ENCODE data around the gene CWF19L1. TPM values are rescaled to one million over a fixed set of nuclear protein-coding genes. Genes with fewer than 3 reads are reported as not detected.

Gene CWF19L1
- total and polyA plus RNA-seq, 4 donors: 20.5 to 30.0 (median 24.5) TPM

GRCh38 chr10:100204370-100204769 is 63.1 kb downstream of the CWF19L1 start:
- ATAC-seq (ENCODE audit: insufficient read depth, low FRiP score) (no peak), DNase-seq (no peak)
- no peak overlapping the region for H3K27ac ChIP-seq (ENCODE audit: low read depth in 1 of 2, low read length in 1 of 2)
- WGBS, 2 donors: 98 to 100% methylated on average over 2 of the region's 2 CpGs
- H3K4me1 ChIP-seq (ENCODE audit: control insufficient read depth in 5 of 5, insufficient read depth in 5 of 5, low read length in 5 of 5): no peaks in the 10 kb centered on the region
- H3K36me3 ChIP-seq (ENCODE audit: control insufficient read depth in 4 of 4, insufficient read depth in 4 of 4, low read length in 4 of 4): peaks cover 12 to 37% (median 26%) of the 10 kb centered on the region in 4 donors
- no peaks in the 10 kb centered on the region for H3K27me3 ChIP-seq (ENCODE audit: control insufficient read depth in 3 of 3, insufficient read depth in 3 of 3, low read length in 2 of 3)
- TF ChIP-seq CTCF (IDR thresholded peaks at IDR 0.05; ENCODE audit: control extremely low read depth, extremely low read depth): no peak
- no peak overlapping the region for H3K4me3 ChIP-seq
- H3K9ac ChIP-seq (ENCODE audit: insufficient read depth in 1 of 2, low read length in 2 of 2): no peak overlapping the region
- no peaks in the 10 kb centered on the region for H3K9me3 ChIP-seq (ENCODE audit: control insufficient read depth in 4 of 4, insufficient read depth in 3 of 4, low read length in 3 of 4)

GRCh38 chr10:100201549-100201948 is 65.9 kb downstream of the CWF19L1 start:
- Histone ChIP-seq H3K9me3 (ENCODE audit: control insufficient read depth in 4 of 4, insufficient read depth in 3 of 4, low read length in 3 of 4) (no peaks in the 10 kb centered on the region), H3K27ac (ENCODE audit: low read depth in 1 of 2, low read length in 1 of 2) (no peak overlapping the region), H3K36me3 (ENCODE audit: control insufficient read depth in 4 of 4, insufficient read depth in 4 of 4, low read length in 4 of 4) (peaks cover 14 to 39% (median 28%) of the 10 kb centered on the region in 4 donors), H3K4me3 (no peak overlapping the region), H3K4me1 (ENCODE audit: control insufficient read depth in 5 of 5, insufficient read depth in 5 of 5, low read length in 5 of 5) (no peaks in the 10 kb centered on the region), H3K9ac (ENCODE audit: insufficient read depth in 1 of 2, low read length in 2 of 2) (no peak overlapping the region), H3K27me3 (ENCODE audit: control insufficient read depth in 3 of 3, insufficient read depth in 3 of 3, low read length in 2 of 3) (no peaks in the 10 kb centered on the region)
- ATAC-seq (ENCODE audit: insufficient read depth, low FRiP score) (no peak), DNase-seq (no peak)
- TF ChIP-seq CTCF (IDR thresholded peaks at IDR 0.05; ENCODE audit: control extremely low read depth, extremely low read depth): no peak
- 95 to 98% methylated on average over 2 of the region's 2 CpGs for WGBS, 2 donors

- no peaks in the 10 kb centered on the region for H3K27me3 ChIP-seq (ENCODE audit: control insufficient read depth in 3 of 3, insufficient read depth in 3 of 3, low read length in 2 of 3)
- DNase-seq (no peak), ATAC-seq (ENCODE audit: insufficient read depth, low FRiP score) (no peak)
- H3K9me3 ChIP-seq (ENCODE audit: control insufficient read depth in 4 of 4, insufficient read depth in 3 of 4, low read length in 3 of 4): no peaks in the 10 kb centered on the region
- H3K36me3 ChIP-seq (ENCODE audit: control insufficient read depth in 4 of 4, insufficient read depth in 4 of 4, low read length in 4 of 4): peaks cover 16 to 47% (median 25%) of the 10 kb centered on the region in 4 donors
- no peak for TF ChIP-seq CTCF (IDR thresholded peaks at IDR 0.05; ENCODE audit: control extremely low read depth, extremely low read depth)
- H3K4me3 ChIP-seq: no peak overlapping the region
- WGBS, 2 donors: 88 to 90% methylated on average over 1 of the region's 1 CpG
- H3K27ac ChIP-seq (ENCODE audit: low read depth in 1 of 2, low read length in 1 of 2): no peak overlapping the region
- peaks cover 0 to 3% (median 0%) of the 10 kb centered on the region in 5 donors for H3K4me1 ChIP-seq (ENCODE audit: control insufficient read depth in 5 of 5, insufficient read depth in 5 of 5, low read length in 5 of 5)
- no peak overlapping the region for H3K9ac ChIP-seq (ENCODE audit: insufficient read depth in 1 of 2, low read length in 2 of 2)
Observed at GRCh38 chr10:100194711-100195110, 72.7 kb downstream of the CWF19L1 start.

- Histone ChIP-seq H3K4me3 (no peak overlapping the region), H3K9ac (ENCODE audit: insufficient read depth in 1 of 2, low read length in 2 of 2) (no peak overlapping the region), H3K4me1 (ENCODE audit: control insufficient read depth in 5 of 5, insufficient read depth in 5 of 5, low read length in 5 of 5) (peaks cover 0 to 3% (median under 1%) of the 10 kb centered on the region in 5 donors), H3K9me3 (ENCODE audit: control insufficient read depth in 4 of 4, insufficient read depth in 3 of 4, low read length in 3 of 4) (no peaks in the 10 kb centered on the region), H3K27me3 (ENCODE audit: control insufficient read depth in 3 of 3, insufficient read depth in 3 of 3, low read length in 2 of 3) (no peaks in the 10 kb centered on the region), H3K36me3 (ENCODE audit: control insufficient read depth in 4 of 4, insufficient read depth in 4 of 4, low read length in 4 of 4) (peaks cover 14 to 40% (median 22%) of the 10 kb centered on the region in 4 donors), H3K27ac (ENCODE audit: low read depth in 1 of 2, low read length in 1 of 2) (no peak overlapping the region)
- 33 to 76% methylated on average over 2 of the region's 2 CpGs for WGBS, 2 donors
- TF ChIP-seq CTCF (IDR thresholded peaks at IDR 0.05; ENCODE audit: control extremely low read depth, extremely low read depth): no peak
- ATAC-seq (ENCODE audit: insufficient read depth, low FRiP score): peak; percentile 41
- no peak for DNase-seq
Observed at GRCh38 chr10:100192350-100192749, 75.1 kb downstream of the CWF19L1 start.
